Measurements from ENCODE around the gene TMX4.
"Not testable (repeated sequence)": the region's sequence is repeated elsewhere in the genome, so short reads cannot be mapped to it uniquely, and the experiment has no call there.

The TMX4 gene

DNA sequence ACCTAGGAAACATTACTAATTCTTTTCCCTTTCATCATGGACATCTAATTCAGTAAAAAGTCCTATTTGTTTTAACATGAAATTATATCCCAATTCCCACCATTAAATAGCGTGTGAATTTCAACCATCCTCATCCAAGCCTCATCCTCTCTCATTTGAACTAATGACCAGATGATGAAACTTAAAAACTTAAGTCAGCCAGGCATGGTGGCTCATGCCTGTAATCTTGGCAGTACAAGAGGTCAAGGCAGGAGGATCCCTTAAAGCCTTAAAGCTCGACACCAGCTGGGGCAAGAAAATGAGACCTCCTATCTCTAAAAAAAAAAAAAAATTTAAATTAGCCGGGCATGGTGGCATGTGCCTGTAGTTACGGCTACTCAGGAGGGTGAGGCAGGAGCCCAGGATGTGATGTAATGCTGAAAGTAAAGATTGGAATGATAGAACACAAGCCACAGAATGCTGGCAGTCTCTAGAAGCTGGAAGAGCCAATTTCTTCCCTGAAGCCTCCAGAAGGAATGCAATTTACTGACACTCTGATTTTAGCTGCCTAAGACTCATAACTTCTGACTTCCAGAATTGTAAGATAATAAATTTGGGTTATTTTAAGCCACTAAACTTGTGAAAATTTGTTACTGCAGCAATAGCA lies 52.2 kb downstream of the TMX4 start:
- TF ChIP-seq ZNF274 (IDR thresholded peaks at IDR 0.05; ENCODE audit: low read depth, low read length), result no peak
- no peak overlapping the region for H3K4me3 ChIP-seq (ENCODE audit: low read length)

- no peak overlapping the region for H3K4me3 ChIP-seq (ENCODE audit: low read length)
- TF ChIP-seq ZNF274 (IDR thresholded peaks at IDR 0.05; ENCODE audit: low read depth, low read length), result no peak
Measured at GRCh38 chr20:7966176-7966575, 53.4 kb downstream of the TMX4 start.

GRCh38 chr20:7959484-7959883 lies 60.1 kb downstream of the TMX4 start:
- H3K4me3 ChIP-seq (ENCODE audit: low read length), result no peak overlapping the region
- no peak for TF ChIP-seq ZNF274 (IDR thresholded peaks at IDR 0.05; ENCODE audit: low read depth, low read length)

DNA sequence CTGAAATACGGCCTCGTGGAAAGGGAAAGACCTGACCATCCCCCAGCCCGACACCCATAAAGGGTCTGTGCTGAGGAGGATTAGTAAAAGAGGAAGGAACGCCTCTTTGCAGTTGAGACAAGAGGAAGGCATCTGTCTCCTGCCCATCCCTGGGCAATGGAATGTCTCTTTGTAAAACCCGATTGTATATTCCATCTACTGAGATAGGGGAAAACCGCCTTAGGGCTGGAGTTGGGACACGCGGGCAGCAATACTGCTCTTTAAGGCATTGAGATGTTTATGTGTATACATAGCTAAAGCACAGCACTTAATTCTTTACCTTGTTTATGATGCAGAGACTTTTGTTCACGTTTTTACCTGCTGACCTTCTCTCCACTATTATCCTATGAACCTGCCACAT lies 63.0 kb downstream of the TMX4 start:
- not testable (repeated sequence) for H3K4me3 ChIP-seq (ENCODE audit: low read length)

GRCh38 chr20:7950387-7950786 lies 69.2 kb downstream of the TMX4 start:
- no peak overlapping the region for H3K4me3 ChIP-seq (ENCODE audit: low read length)
- TF ChIP-seq ZNF274 (IDR thresholded peaks at IDR 0.05; ENCODE audit: low read depth, low read length), result no peak

- no peak overlapping the region for H3K4me3 ChIP-seq (ENCODE audit: low read length)
- no peak for TF ChIP-seq ZNF274 (IDR thresholded peaks at IDR 0.05; ENCODE audit: low read depth, low read length)
Measured at GRCh38 chr20:7943891-7944290, 75.7 kb downstream of the TMX4 start.

DNA sequence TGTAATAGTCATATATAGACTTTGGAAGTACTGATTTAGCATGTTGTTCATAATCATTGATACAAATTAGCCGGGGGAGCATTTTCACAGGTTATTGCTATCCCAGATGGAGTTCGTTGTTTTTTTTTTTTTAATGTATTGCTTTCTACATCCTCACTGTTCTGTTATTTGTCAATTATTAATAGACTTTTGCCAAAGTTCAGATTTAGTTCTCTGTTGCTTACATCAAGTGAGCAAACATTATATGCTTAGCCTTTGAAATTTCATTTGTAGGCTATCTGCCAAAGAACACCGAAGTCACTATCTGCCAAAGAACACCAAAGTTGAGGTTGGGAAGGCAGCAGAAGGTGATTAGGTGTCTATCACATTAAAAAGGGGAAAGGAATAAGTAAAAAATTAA lies 79.2 kb downstream of the TMX4 start, which contains the start of gene HAO1:
Gene HAO1 (minus strand): TSS at position 118 of the 400 bp plus-strand sequence. CDS start 36 bp downstream, at position 82.
- TF ChIP-seq ZNF274 (IDR thresholded peaks at IDR 0.05; ENCODE audit: low read depth, low read length), result no peak
- H3K4me3 ChIP-seq (ENCODE audit: low read length), result no peak within 1 kb of the TSS

DNA sequence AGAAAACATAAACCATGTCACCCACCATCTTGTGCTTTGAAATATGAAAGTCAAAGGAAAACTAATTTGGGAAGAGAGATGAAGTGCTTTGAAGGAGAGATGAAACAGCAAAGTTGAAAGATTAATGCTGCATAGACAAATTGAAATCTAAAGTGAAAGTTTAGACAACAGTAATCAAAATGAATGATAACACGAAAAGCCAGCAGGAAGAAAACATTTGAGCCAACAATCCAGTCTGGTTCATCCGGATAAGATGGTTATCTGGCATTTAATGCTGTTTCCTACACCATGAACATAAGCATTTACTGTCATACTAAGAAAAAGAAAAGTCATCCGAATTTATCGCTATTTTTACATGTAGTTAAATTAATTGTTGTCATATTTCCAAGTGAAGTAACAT lies 79.9 kb downstream of the TMX4 start:
- H3K4me3 ChIP-seq (ENCODE audit: low read length), result no peak overlapping the region
- TF ChIP-seq ZNF274 (IDR thresholded peaks at IDR 0.05; ENCODE audit: low read depth, low read length), result no peak

GRCh38 chr20:7938058-7938457 lies 81.5 kb downstream of the TMX4 start:
- H3K4me3 ChIP-seq (ENCODE audit: low read length), result no peak overlapping the region
- no peak for TF ChIP-seq ZNF274 (IDR thresholded peaks at IDR 0.05; ENCODE audit: low read depth, low read length)

- TF ChIP-seq ZNF274 (IDR thresholded peaks at IDR 0.05; ENCODE audit: low read depth, low read length), result no peak
- H3K4me3 ChIP-seq (ENCODE audit: low read length), result no peak overlapping the region
Measured at GRCh38 chr20:7937328-7937727, 82.2 kb downstream of the TMX4 start.

DNA sequence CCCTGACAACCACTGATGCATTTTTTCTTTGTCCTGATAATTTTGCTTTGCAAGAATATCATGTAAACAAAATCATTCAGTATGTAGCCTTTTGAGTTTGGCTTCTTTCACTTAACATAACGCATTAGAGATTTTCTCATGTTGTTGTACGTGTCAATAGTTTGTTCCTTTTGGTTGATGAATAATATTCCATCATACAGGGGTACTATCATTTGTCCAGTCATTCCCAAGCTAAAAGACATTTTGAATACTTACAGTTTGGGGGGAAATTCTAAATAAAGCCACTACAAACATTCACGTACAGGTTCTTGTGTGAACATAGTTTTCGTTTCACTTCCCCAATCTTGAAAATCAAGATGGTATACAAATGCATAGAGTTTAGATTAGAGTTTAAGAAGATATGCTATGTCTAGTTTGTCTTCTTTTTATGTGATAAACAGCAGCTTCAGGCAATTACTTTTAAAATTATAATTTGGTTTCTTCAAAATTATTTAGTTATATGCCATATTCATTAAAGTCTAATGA lies 84.5 kb downstream of the TMX4 start:
- TF ChIP-seq ZNF274 (IDR thresholded peaks at IDR 0.05; ENCODE audit: low read depth, low read length), result no peak
- no peak overlapping the region for H3K4me3 ChIP-seq (ENCODE audit: low read length)

DNA sequence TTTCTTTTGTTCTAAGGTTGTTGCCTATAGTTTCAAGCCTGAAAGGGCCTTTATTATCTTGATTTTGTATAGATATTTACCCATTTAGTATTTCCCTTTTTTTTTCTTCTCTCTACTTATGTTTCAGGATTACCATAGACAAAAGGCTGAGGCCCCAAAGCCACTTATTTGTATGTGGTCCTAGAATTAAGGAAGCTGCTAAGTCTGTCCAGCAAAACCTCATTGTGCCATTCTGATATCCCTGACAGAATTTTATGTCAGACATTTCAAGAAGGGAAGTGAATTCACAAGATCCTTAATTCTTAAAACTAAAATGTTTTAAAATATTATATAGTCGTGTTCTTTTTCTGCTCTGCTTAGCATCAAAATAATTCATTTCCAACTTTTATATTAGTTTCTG lies 86.2 kb downstream of the TMX4 start:
- TF ChIP-seq ZNF274 (IDR thresholded peaks at IDR 0.05; ENCODE audit: low read depth, low read length), result no peak
- H3K4me3 ChIP-seq (ENCODE audit: low read length), result no peak overlapping the region

DNA sequence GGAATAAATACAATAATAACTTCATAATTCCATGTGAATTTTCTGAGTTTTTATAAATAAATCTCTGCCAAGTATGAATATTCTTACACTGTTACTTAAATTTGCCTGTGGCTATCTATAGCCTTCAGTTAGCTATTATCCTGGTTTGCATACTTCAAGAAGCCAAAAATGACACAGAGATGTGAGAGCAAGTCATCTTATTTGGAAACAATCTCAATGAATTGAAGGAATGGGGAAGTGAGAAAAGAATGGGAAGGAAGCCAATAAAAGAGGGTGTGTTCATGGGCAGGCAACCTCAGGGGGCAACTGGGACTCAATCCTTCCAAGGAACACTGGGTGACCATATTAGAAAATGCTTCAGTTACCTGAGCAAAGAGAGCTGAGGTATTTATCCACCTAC lies 89.2 kb downstream of the TMX4 start:
- no peak overlapping the region for H3K4me3 ChIP-seq (ENCODE audit: low read length)
- TF ChIP-seq ZNF274 (IDR thresholded peaks at IDR 0.05; ENCODE audit: low read depth, low read length), result no peak

Data from GM08714 (cell line).